Activated CD4-positive, alpha-beta memory T cell treated with anti-CD3 and anti-CD28 coated beads for 36 hours (primary cell): ENCODE data around the gene HNRNPA2B1. TPM values are rescaled to one million over a fixed set of nuclear protein-coding genes. Genes with fewer than 3 reads are reported as not detected.
"Not testable (repeated sequence)": the region's sequence is repeated elsewhere in the genome, so short reads cannot be mapped to it uniquely, and the experiment has no call there.

Experiments
- CTCF ChIA-PET: fragments of 350-600 bp; sonication (Branson Sonifier 250); formaldehyde crosslinking; loops from one replicate; lab custom pipeline; 2021; ENCODE audit warnings: antibody characterized with exemption, inconsistent platforms; lab: Charles Lee
- POLR2A ChIA-PET: fragments of 350-600 bp; sonication (Branson Sonifier 250); formaldehyde crosslinking; loops from one replicate; lab custom pipeline; 2021; ENCODE audit warnings: antibody characterized with exemption; lab: Charles Lee
- DNase-seq: peaks from one replicate; pipeline ENCODE4 v3.0.0-alpha.2; 2020
- H3K27ac Mint-ChIP-seq: one replicate; pipeline ENCODE4 v1.8.0; 2021; ENCODE audit warnings: mixed read lengths
- H3K27me3 Mint-ChIP-seq: one replicate; pipeline ENCODE4 v1.8.0; 2021; ENCODE audit warnings: mixed read lengths
- H3K36me3 Mint-ChIP-seq: one replicate; pipeline ENCODE4 v1.8.0; 2021; ENCODE audit warnings: mixed read lengths
- H3K4me1 Mint-ChIP-seq: one replicate; pipeline ENCODE4 v1.8.0; 2021; ENCODE audit warnings: low read depth, mixed read lengths
- H3K4me3 Mint-ChIP-seq: one replicate; pipeline ENCODE4 v1.8.0; 2021; ENCODE audit warnings: mild to moderate bottlenecking, mixed read lengths
- H3K9me3 Mint-ChIP-seq: one replicate; pipeline ENCODE4 v1.8.0; 2021; ENCODE audit warnings: mixed read lengths
- intact Hi-C: fragments of 100-400 bp; cut with micrococcal nuclease; formaldehyde crosslinking; loops from one replicate; pipeline ENCODE4 v1.15.1; 2023
- total RNA-seq, 2 experiments: library from RNA; stranded (reverse); gene quantifications; one replicate each; pipeline ENCODE4 v1.2.3, GENCODE V29; 2021

HNRNPA2B1 gene
- total RNA-seq, 2 experiments from 2014 or later, result 906 to 929 TPM

DNA sequence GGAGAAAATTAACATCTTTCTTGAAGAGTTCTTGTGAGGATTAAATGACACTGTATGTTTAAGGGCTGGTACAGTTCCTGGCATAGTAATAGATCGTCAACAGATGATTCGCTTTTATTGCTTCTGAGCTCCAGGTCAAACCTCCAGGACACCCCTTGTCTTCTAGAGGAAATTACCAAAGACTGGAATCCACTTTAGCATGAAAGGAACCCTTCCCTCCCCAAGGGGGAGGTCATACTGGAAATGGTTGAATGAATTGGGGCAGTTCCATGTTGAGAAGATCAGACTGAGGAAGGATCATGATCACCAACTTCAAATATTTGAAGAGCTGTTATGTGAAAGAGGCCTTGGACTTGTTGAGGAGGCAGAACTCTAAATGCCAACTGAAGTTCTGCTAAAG, 39.6 kb downstream of the HNRNPA2B1 start:
- H3K9me3 Mint-ChIP-seq, result peaks cover 6% of the 10 kb centered on the region

DNA sequence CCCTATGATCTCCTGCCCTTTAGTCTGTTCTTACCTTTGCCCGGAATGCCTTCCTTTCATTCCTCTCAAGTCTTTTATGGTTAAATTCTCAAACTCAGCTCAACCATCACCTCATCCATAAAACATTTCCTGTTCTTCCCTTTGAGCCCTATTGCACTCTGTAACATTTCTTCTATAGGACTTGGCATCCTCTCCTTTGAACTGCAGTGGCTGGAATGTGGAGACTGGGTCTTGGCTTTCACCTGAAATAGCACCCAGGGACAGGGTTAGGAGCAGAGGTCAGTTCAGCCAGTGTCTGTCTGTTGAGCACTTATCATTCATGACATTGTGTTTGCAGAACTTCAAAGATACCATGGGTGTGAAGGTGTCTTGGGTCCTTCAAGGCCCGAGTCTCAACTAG, 41.3 kb downstream of the HNRNPA2B1 start:
- Mint-ChIP-seq H3K36me3 (peaks cover 17% of the 10 kb centered on the region), H3K27me3 (no peaks in the 10 kb centered on the region), H3K9me3 (peaks cover 5% of the 10 kb centered on the region), H3K4me3 (no peak overlapping the region), H3K4me1 (peaks cover 90% of the 10 kb centered on the region), H3K27ac (peak overlapping the region; percentile 92)
- intact Hi-C loops, result no loop called here
- POLR2A ChIA-PET, result interaction anchor here (1.6 to 8.6 kb wide), 3 partner anchors 7 to 36 kb away, joined by 4 to 160 read pairs (median 69); partner anchors contain the start of gene HNRNPA2B1
- no peak for DNase-seq
- CTCF ChIA-PET, result interaction anchor here (1.6 kb wide), 1 partner anchor 39 kb away, joined by 5 read pairs; no protein-coding TSS in a partner anchor

More for the DNA sequence above, 39.6 kb downstream of the HNRNPA2B1 start:
- no peak for DNase-seq
- POLR2A ChIA-PET, result interaction anchor here (1.3 kb wide), 1 partner anchor 9 kb away, joined by 6 read pairs; the partner anchor contains the start of gene NFE2L3
- Mint-ChIP-seq H3K4me3 (no peak overlapping the region), H3K4me1 (peaks cover 81% of the 10 kb centered on the region), H3K36me3 (peaks cover 13% of the 10 kb centered on the region), H3K27me3 (no peaks in the 10 kb centered on the region), H3K27ac (peak overlapping the region; percentile 69)
- intact Hi-C loops, result no loop called here
- CTCF ChIA-PET, result interaction anchor here (0.6 to 1.5 kb wide), 7 partner anchors 19 to 1019 kb away, joined by 3 to 6 read pairs (median 3); no protein-coding TSS in a partner anchor

DNA sequence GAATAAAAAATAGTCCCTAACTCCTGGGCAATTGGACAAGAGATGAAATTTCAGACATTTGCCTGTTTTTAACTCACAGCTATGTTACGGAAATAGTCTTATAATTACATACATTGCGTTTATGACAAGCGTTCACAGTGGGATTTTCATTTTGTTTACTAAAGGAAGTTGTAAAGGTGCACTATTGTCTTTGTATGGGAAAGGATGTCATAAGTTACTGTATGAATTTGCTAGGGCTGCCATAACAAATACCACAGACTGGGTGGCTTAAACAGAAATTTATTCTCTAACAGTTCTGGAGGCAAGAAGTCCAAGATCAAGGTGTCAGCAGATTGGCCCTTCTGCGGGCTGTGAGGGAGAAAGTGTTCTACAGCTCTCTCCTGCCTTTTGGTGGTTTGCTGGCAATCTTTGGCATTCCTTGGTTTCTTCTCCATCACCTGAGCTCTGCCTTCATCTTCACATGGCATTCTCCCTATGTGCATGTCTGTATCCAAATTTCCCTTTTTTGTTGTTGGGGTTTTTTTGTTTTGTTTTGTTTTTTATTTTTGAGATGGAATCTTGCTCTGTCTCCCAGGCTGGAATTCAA, 42.9 kb downstream of the HNRNPA2B1 start:
- peaks cover 86% of the 10 kb centered on the region for H3K4me1 Mint-ChIP-seq
- no peak for DNase-seq
- H3K27me3 Mint-ChIP-seq, result no peaks in the 10 kb centered on the region
- intact Hi-C loops, result no loop called here
- POLR2A ChIA-PET, result interaction anchor here (1.3 to 8.6 kb wide), 7 partner anchors 9 to 44 kb away, joined by 4 to 160 read pairs (median 17); partner anchors contain the start of genes CBX3 and HNRNPA2B1
- CTCF ChIA-PET, result interaction anchor here (1.2 to 4.4 kb wide), 5 partner anchors 32 to 67 kb away, joined by 3 to 19 read pairs (median 5); partner anchors contain the start of genes CBX3 and HNRNPA2B1
- peaks cover 16% of the 10 kb centered on the region for H3K36me3 Mint-ChIP-seq
- H3K9me3 Mint-ChIP-seq, result no peaks in the 10 kb centered on the region
- peak overlapping the region; percentile 22 for H3K4me3 Mint-ChIP-seq
- peak overlapping the region; percentile 92 for H3K27ac Mint-ChIP-seq

DNA sequence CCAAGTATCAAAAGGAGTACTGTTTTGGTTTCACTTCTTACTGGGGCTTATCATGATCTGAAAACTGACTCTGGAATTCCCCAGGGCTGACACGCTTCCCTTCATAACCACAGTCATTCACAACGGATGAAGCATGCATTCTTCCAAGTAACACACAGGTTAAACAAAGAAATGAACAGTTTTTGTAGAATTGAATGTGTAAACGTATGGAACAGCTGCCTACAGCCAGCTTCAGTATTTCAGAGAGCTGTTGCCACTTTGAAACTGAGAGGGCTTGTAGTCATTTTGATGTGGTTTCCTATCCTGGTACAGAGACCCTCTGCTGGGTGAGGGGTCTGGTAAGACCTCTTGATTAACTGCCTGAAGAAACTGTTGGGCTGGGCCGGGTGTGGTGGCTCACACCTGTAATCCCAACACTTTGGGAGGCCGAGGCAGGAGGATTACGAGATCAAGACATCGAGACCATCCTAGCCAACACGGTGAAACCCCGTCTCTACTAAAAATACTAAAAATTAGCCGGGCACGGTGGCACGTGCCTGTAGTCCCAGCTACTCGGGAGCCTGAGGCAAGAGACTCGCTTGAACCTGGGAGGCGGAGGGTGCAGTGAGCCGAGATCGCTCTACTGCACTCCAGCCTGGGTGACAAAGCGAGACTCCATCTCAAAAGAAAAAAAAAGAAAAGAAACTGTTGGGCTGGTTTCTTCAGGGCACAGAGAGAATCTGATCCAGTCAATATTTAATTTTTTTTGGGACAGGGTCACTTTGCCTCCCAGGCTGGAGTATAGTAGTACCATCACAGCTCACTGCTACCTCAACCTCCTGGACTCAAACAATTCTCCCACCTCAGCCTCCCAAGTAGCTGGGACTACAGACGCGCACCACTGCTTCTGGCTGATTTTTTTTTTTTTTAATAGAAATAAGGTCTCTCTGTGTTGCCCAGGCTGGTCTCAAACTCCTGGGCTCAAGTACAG, 43.8 kb downstream of the HNRNPA2B1 start:
- Mint-ChIP-seq H3K9me3 (no peaks in the 10 kb centered on the region), H3K4me3 (peak overlapping the region; percentile 66), H3K36me3 (peaks cover 16% of the 10 kb centered on the region), H3K27me3 (no peaks in the 10 kb centered on the region), H3K4me1 (peaks cover 82% of the 10 kb centered on the region), H3K27ac (peak overlapping the region; percentile 92)
- intact Hi-C loops, result loop anchor here (1.0 kb wide), 3 partner anchors 11 to 138 kb away; no protein-coding TSS in a partner anchor
- peak; percentile 81 for DNase-seq
- ChIA-PET POLR2A (interaction anchor here (0.8 to 8.6 kb wide), 9 partner anchors 10 to 295 kb away, joined by 3 to 160 read pairs (median 6); partner anchors contain the start of genes CBX3 and HNRNPA2B1), CTCF (interaction anchor here (1.0 to 4.4 kb wide), 6 partner anchors 10 to 66 kb away, joined by 3 to 19 read pairs (median 6); partner anchors contain the start of genes CBX3 and HNRNPA2B1)

DNA sequence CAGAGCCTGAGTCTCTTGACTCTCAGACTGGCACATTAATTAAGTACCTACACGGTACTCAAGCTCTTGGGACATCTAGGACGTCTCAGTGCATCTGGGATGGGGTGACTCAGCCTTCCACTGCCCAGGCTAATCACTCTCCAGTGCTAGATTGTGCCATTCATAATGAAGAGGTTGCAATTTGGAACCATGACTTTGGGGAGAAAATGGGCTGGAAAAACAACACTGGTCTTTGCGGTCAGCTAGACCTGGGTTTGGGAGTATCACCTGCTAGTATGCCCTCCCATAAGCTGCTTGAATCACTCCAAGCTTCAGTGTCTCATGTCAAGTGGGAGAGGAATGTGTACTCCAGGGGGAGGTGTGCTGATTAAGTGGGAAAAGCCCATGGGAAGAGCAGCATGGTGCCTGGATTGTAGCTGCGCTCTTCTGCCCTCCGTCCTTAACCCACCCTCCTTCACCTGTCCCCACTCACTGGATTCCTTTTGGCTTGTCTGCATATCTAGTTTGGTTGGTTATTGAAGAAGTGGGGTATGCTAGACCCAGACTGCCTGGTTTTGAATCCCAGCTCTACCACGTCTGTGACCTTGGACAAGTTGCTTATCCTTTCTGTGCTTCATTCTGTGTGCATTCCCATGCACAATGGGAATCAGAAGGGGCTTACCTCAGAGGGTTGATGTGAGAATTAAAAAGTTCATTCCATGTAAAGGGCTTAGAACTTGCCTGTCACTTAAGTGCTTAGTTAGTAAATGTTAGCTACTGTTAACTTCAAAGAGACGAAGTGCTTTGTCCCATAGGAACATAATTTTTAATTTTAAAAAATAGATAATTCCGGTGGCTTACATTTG, 44.8 kb downstream of the HNRNPA2B1 start:
- CTCF ChIA-PET, result interaction anchor here (1.0 to 4.4 kb wide), 6 partner anchors 11 to 65 kb away, joined by 3 to 19 read pairs (median 6); partner anchors contain the start of genes CBX3 and HNRNPA2B1
- intact Hi-C loops, result loop anchor here (1.0 kb wide), 3 partner anchors 12 to 139 kb away; no protein-coding TSS in a partner anchor
- no peak for DNase-seq
- Mint-ChIP-seq H3K27ac (peak overlapping the region; percentile 92), H3K9me3 (no peaks in the 10 kb centered on the region), H3K27me3 (no peaks in the 10 kb centered on the region), H3K4me3 (peak overlapping the region; percentile 98), H3K36me3 (peaks cover 13% of the 10 kb centered on the region), H3K4me1 (peaks cover 83% of the 10 kb centered on the region)
- POLR2A ChIA-PET, result interaction anchor here (0.7 to 8.6 kb wide), 9 partner anchors 11 to 294 kb away, joined by 3 to 160 read pairs (median 4); partner anchors contain the start of genes CBX3, HNRNPA2B1 and SNX10

DNA sequence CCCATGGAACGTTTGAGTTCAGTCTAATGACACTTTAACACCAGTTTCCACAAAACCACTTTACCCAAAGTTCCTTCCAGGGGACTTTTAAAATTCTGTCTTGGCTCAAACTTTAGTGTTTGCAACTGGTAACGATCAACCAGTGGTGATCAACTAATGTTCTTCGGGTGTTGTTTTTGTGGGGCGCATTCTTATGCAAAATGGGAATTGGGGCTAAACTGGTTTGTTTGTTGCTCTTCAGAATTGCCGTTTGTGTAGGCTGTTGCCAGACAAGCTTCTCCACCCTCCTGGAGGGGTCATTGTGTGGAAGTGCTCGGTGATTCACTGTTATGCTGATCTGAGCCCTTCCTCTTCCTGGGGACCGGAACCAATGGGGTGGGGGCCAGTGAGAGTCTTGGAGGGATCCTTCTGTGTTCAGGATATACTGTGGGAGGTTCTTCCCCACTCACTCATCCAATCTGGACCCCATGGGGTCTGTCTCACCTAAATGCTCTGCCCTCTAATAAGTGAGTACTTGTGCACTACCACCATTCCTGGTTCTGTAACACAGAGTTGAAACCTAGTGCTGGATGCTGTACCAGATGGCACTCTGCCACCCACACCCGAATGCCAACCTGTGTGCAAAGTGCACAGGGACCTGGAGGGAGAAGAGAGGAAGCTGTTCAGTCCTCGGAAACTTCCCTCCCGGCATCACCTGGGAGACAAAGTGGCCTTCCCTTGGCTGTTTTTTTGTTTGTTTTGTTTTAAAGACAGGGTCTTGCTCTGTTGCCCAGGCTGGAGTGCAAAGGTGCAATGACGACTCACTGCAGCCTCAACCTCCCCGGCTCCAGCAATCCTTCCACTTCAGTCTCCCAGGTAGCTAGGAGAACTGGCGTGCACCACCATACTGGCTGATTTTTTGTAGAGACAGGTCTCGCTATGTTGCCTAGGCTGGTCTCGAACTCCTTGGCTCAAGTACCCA, 46.4 kb downstream of the HNRNPA2B1 start:
- ChIA-PET POLR2A (interaction anchor here (0.6 to 8.6 kb wide), 5 partner anchors 13 to 47 kb away, joined by 3 to 160 read pairs (median 38); partner anchors contain the start of genes CBX3 and HNRNPA2B1), CTCF (interaction anchor here (1.1 to 4.4 kb wide), 2 partner anchors 44 to 63 kb away, joined by 3 to 19 read pairs; no protein-coding TSS in a partner anchor)
- intact Hi-C loops, result loop anchor here (1.0 to 5.0 kb wide), 7 partner anchors 13 to 708 kb away; partner anchors contain the start of genes HNRNPA2B1 and SKAP2
- H3K27me3 Mint-ChIP-seq, result no peaks in the 10 kb centered on the region
- peak overlapping the region; percentile 98 for H3K4me3 Mint-ChIP-seq
- peak overlapping the region; percentile 92 for H3K27ac Mint-ChIP-seq
- peaks cover 12% of the 10 kb centered on the region for H3K36me3 Mint-ChIP-seq
- H3K9me3 Mint-ChIP-seq, result no peaks in the 10 kb centered on the region
- H3K4me1 Mint-ChIP-seq, result peaks cover 70% of the 10 kb centered on the region
- DNase-seq, result peak; percentile 69

DNA sequence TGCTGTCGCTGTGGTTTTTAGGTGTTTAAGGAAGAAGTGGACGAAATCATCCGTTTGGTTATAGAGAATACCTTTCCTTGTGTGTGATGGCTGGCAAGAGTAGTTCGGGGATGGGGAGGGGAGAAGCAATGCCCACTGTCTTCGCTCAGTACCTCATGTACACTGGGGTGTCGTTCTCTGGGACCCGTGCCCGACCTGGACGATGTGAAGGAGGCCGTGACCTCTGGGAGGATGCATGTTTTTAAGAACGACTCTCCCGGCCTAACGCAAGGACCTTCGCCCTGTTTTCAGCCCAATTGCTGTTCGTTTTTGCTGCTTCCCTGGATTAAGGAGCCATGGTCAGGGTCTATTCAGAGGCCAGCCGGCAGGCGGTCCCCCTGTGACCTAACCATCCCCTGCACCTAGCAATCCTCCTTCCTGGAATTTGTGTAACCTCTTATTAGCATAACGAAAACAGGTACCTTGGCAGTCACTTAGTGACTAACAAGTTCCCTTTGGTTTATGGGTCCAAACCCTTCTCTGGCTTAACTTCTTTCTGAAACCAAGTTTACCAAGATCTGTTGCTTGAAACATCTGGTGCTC, 47.2 kb downstream of the HNRNPA2B1 start:
- H3K4me1 Mint-ChIP-seq, result peaks cover 63% of the 10 kb centered on the region
- H3K36me3 Mint-ChIP-seq, result peaks cover 12% of the 10 kb centered on the region
- peak; percentile 51 for DNase-seq
- H3K4me3 Mint-ChIP-seq, result peak overlapping the region; percentile 98
- POLR2A ChIA-PET, result interaction anchor here (1.9 to 8.6 kb wide), 6 partner anchors 35 to 48 kb away, joined by 15 to 160 read pairs (median 28); partner anchors contain the start of genes CBX3 and HNRNPA2B1
- intact Hi-C loops, result loop anchor here (1.0 to 5.0 kb wide), 6 partner anchors 13 to 709 kb away; partner anchors contain the start of genes HNRNPA2B1 and SKAP2
- H3K27ac Mint-ChIP-seq, result peak overlapping the region; percentile 92
- no peaks in the 10 kb centered on the region for H3K27me3 Mint-ChIP-seq
- H3K9me3 Mint-ChIP-seq, result no peaks in the 10 kb centered on the region
- CTCF ChIA-PET, result interaction anchor here (1.1 to 2.6 kb wide), 2 partner anchors 45 to 260 kb away, joined by 3 to 13 read pairs; no protein-coding TSS in a partner anchor

DNA sequence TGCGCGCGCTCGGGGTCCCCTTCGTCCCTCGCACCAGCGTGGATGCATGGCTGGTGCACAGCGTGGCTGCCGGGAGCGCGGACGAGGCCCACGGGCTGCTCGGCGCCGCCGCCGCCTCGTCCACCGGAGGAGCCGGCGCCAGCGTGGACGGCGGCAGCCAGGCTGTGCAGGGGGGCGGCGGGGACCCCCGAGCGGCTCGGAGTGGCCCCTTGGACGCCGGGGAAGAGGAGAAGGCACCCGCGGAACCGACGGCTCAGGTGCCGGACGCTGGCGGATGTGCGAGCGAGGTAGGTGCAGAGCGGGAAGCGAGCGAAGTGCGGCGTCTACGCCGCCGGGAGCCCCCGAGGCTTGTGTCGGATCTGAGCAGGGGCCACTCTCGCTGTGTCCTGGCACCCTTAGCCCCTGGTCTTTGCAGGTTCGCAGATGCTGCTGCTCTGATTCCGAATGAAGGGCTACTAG, 47.7 kb downstream of the HNRNPA2B1 start:
- Mint-ChIP-seq H3K36me3 (peaks cover 12% of the 10 kb centered on the region), H3K27ac (peak overlapping the region; percentile 92), H3K4me1 (peaks cover 58% of the 10 kb centered on the region), H3K4me3 (peak overlapping the region; percentile 98)
- not testable (repeated sequence) for H3K9me3 Mint-ChIP-seq, H3K27me3 Mint-ChIP-seq
- intact Hi-C loops, result loop anchor here (1.0 to 5.0 kb wide), 7 partner anchors 14 to 709 kb away; partner anchors contain the start of genes HNRNPA2B1 and SKAP2
- ChIA-PET CTCF (interaction anchor here (0.7 to 2.6 kb wide), 9 partner anchors 15 to 260 kb away, joined by 3 to 17 read pairs (median 9); no protein-coding TSS in a partner anchor), POLR2A (interaction anchor here (0.7 to 8.6 kb wide), 11 partner anchors 8 to 60 kb away, joined by 3 to 69 read pairs (median 6); partner anchors contain the start of genes CBX3 and HNRNPA2B1)
- peak; percentile 58 for DNase-seq
